Measurements from ENCODE around the gene ATP2C2.

ATP2C2 gene

DNA sequence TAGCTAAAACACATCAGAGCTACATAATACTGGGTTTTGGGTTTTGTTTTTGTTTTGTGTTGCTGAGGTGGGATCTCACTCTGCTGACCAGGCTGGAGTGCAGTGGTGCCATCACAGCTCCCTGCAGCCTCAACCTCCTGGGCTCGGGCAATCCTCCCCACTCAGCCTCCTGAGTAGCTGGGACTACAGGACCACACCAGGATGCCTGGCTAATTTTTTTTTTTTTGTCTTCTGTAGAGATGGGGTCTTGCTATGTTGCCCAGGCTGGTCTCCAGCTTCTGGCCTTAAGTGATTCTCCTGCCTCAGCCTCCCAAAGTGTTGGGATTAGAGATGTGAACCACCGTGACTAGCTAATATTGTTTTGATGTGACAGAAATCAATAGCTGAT lies 129.9 kb downstream of the ATP2C2 start:
- TF ChIP-seq, protein P1, sequence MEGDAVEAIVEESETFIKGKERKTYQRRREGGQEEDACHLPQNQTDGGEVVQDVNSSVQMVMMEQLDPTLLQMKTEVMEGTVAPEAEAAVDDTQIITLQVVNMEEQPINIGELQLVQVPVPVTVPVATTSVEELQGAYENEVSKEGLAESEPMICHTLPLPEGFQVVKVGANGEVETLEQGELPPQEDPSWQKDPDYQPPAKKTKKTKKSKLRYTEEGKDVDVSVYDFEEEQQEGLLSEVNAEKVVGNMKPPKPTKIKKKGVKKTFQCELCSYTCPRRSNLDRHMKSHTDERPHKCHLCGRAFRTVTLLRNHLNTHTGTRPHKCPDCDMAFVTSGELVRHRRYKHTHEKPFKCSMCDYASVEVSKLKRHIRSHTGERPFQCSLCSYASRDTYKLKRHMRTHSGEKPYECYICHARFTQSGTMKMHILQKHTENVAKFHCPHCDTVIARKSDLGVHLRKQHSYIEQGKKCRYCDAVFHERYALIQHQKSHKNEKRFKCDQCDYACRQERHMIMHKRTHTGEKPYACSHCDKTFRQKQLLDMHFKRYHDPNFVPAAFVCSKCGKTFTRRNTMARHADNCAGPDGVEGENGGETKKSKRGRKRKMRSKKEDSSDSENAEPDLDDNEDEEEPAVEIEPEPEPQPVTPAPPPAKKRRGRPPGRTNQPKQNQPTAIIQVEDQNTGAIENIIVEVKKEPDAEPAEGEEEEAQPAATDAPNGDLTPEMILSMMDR (IDR thresholded peaks at IDR 0.05; ENCODE audit: low read length), result no peak
- TF ChIP-seq EZH2phosphoT487 (IDR thresholded peaks at IDR 0.05; ENCODE audit: low read length), result no peak
- no peak for TF ChIP-seq EZH2 (optimal IDR thresholded peaks at IDR 0.05; ENCODE audit: low read depth, low read length)
- Histone ChIP-seq H3K9me3 (replicated peaks; ENCODE audit: insufficient read depth, low read length) (no peaks in the 10 kb centered on the region), H3K27ac (ENCODE audit: low read length) (no peak overlapping the region), H3K9me2 (replicated peaks; ENCODE audit: insufficient read depth, low read length) (no peaks in the 10 kb centered on the region), H3K27me3 (replicated peaks; ENCODE audit: insufficient read depth, low read length) (no peaks in the 10 kb centered on the region), H3K9ac (ENCODE audit: low read length) (no peak overlapping the region), H2AFZ (ENCODE audit: low read length) (no peak overlapping the region), H3K4me3 (ENCODE audit: low read length) (no peak overlapping the region), H4K20me1 (ENCODE audit: insufficient read depth, low read length) (no peaks in the 10 kb centered on the region), H3K4me2 (ENCODE audit: low read depth, low read length) (no peak overlapping the region), H3K36me3 (replicated peaks; ENCODE audit: insufficient read depth, low read length) (no peaks in the 10 kb centered on the region), H3K4me1 (ENCODE audit: low read length) (no peaks in the 10 kb centered on the region), H3F3A (ENCODE audit: insufficient read depth, low read length) (no peaks in the 10 kb centered on the region), H3K79me2 (ENCODE audit: low read length) (no peaks in the 10 kb centered on the region)
- DNase-seq, result no peak

DNA sequence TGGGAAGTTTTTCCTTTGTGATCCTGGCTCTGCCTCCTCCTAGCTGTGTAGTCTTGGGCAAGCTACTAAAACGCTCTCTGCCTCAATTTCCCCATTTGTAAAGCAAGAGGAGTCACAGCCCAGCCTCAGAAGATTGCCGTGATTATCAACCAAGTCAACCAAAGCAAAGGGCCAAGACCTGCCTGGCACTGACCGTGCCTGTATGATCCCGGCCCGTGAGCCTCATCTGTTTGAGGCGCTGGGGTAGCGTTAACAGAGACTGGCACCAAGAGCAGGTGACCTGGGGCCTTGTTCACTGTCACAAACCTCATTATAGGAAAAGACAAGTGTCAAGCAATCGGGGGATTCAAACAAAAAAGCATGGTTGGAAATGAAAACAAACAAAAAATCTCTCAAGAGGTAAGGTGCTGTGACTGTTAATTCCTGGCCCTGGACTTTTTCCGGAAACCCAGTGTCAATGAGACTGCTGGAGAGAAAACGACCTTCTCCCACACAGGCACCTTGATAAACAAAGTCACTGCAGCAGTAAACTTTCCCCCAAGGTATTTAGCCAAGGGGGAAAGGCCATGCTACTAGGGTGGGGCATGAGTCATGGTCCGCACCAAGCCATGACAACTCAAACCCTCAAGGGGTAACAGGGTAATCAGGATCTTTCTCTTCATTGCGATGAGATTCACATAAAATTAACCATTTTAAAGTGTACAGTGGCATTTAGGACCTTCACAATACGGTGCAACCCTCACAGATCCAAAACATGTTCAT lies 130.7 kb downstream of the ATP2C2 start:
- Histone ChIP-seq H4K20me1 (ENCODE audit: insufficient read depth, low read length) (no peaks in the 10 kb centered on the region), H3K27me3 (replicated peaks; ENCODE audit: insufficient read depth, low read length) (no peaks in the 10 kb centered on the region), H3K36me3 (replicated peaks; ENCODE audit: insufficient read depth, low read length) (no peaks in the 10 kb centered on the region), H2AFZ (ENCODE audit: low read length) (no peak overlapping the region), H3K9me3 (replicated peaks; ENCODE audit: insufficient read depth, low read length) (no peaks in the 10 kb centered on the region), H3K9me2 (replicated peaks; ENCODE audit: insufficient read depth, low read length) (no peaks in the 10 kb centered on the region), H3K4me3 (ENCODE audit: low read length) (no peak overlapping the region), H3K79me2 (ENCODE audit: low read length) (no peaks in the 10 kb centered on the region), H3F3A (ENCODE audit: insufficient read depth, low read length) (no peaks in the 10 kb centered on the region), H3K4me1 (ENCODE audit: low read length) (no peaks in the 10 kb centered on the region), H3K4me2 (ENCODE audit: low read depth, low read length) (no peak overlapping the region), H3K9ac (ENCODE audit: low read length) (no peak overlapping the region), H3K27ac (ENCODE audit: low read length) (no peak overlapping the region)
- DNase-seq, result no peak
- TF ChIP-seq, protein P1 (IDR thresholded peaks at IDR 0.05; ENCODE audit: low read length), result no peak
- TF ChIP-seq EZH2phosphoT487 (IDR thresholded peaks at IDR 0.05; ENCODE audit: low read length) (no peak), EZH2 (optimal IDR thresholded peaks at IDR 0.05; ENCODE audit: low read depth, low read length) (no peak)

DNA sequence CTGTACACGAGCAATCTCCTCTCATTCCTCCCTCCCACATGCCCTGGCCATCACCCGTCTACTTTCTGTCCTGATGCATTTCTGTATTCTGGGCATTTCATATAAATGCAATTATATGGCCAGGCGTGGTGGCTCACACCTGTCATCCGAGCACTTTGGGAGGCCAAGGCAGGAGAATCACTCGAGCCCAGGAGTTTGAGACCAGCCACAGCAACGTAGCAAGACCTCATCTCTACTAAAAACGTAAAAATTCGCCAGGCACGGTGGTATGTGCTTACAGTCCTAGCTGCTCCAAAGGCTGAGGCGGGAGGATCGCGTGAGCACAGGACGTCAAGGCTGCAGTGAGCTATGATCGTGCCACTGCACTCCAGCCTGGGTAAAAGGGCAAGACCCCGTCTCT lies 131.3 kb downstream of the ATP2C2 start:
- no peaks in the 10 kb centered on the region for H3K9me3 ChIP-seq (replicated peaks; ENCODE audit: insufficient read depth, low read length)
- H3K4me3 ChIP-seq (ENCODE audit: low read length), result no peak overlapping the region
- H3K27me3 ChIP-seq (replicated peaks; ENCODE audit: insufficient read depth, low read length), result no peaks in the 10 kb centered on the region
- H3K36me3 ChIP-seq (replicated peaks; ENCODE audit: insufficient read depth, low read length), result no peaks in the 10 kb centered on the region
- H3K9ac ChIP-seq (ENCODE audit: low read length), result no peak overlapping the region
- no peak overlapping the region for H3K4me2 ChIP-seq (ENCODE audit: low read depth, low read length)
- no peaks in the 10 kb centered on the region for H3F3A ChIP-seq (ENCODE audit: insufficient read depth, low read length)
- H3K4me1 ChIP-seq (ENCODE audit: low read length), result no peaks in the 10 kb centered on the region
- TF ChIP-seq EZH2phosphoT487 (IDR thresholded peaks at IDR 0.05; ENCODE audit: low read length) (no peak), EZH2 (optimal IDR thresholded peaks at IDR 0.05; ENCODE audit: low read depth, low read length) (no peak)
- TF ChIP-seq, protein P1 (IDR thresholded peaks at IDR 0.05; ENCODE audit: low read length), result no peak
- no peaks in the 10 kb centered on the region for H4K20me1 ChIP-seq (ENCODE audit: insufficient read depth, low read length)
- H2AFZ ChIP-seq (ENCODE audit: low read length), result no peak overlapping the region
- no peaks in the 10 kb centered on the region for H3K9me2 ChIP-seq (replicated peaks; ENCODE audit: insufficient read depth, low read length)
- H3K79me2 ChIP-seq (ENCODE audit: low read length), result no peaks in the 10 kb centered on the region
- H3K27ac ChIP-seq (ENCODE audit: low read length), result no peak overlapping the region
- no peak for DNase-seq
